GM13976 (cell line): ENCODE data around the gene GREM1.

Source experiments
- DNase-seq: peaks from one replicate; pipeline ENCODE4 v3.0.0; 2012; ENCODE audit warnings: low spot score
- in situ Hi-C: fragments of 300-500 bp; cut with MboI; formaldehyde crosslinking; loops from one replicate; pipeline ENCODE4 v1.12.0; 2022; ENCODE audit warnings: low sequenced_read_pairs, mixed read lengths, inconsistent platforms; ENCODE audit not compliant: unreplicated experiment
- TF ChIP-seq, protein P1 (sequence below): IDR thresholded peaks from 2 replicates; pipeline ENCODE4 v1.5.1; 2012; ENCODE audit warnings: borderline replicate concordance, mild to moderate bottlenecking; ENCODE audit not compliant: insufficient read depth; ENCODE audit errors: extremely low read depth, missing control alignments, control extremely low read depth

GREM1 gene

GRCh38 chr15:32774022-32774421, 56.2 kb downstream of the GREM1 start:
- in situ Hi-C loops: no loop called here
- TF ChIP-seq, protein P1, sequence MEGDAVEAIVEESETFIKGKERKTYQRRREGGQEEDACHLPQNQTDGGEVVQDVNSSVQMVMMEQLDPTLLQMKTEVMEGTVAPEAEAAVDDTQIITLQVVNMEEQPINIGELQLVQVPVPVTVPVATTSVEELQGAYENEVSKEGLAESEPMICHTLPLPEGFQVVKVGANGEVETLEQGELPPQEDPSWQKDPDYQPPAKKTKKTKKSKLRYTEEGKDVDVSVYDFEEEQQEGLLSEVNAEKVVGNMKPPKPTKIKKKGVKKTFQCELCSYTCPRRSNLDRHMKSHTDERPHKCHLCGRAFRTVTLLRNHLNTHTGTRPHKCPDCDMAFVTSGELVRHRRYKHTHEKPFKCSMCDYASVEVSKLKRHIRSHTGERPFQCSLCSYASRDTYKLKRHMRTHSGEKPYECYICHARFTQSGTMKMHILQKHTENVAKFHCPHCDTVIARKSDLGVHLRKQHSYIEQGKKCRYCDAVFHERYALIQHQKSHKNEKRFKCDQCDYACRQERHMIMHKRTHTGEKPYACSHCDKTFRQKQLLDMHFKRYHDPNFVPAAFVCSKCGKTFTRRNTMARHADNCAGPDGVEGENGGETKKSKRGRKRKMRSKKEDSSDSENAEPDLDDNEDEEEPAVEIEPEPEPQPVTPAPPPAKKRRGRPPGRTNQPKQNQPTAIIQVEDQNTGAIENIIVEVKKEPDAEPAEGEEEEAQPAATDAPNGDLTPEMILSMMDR: no peak
- no peak for DNase-seq

DNA sequence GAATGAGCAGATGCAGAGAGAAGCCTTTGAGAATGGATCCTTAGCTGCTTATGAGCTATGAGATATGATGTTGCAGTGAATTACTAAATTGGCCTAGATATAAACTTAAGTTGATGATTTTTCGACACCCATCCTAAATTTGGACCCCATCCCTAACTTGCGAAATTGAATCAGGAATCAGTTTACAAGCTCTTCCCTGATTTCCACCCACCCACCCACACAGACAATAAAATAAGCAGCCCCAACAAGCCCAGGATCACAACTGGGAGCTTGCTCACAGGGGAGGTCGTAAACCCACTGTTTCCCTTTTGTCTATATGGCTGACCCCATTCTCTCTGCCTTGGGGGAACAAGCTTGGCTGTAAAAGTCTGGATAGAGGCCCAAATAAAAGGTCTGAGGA, 57.3 kb downstream of the GREM1 start:
- in situ Hi-C loops: no loop called here
- TF ChIP-seq, protein P1: no peak
- DNase-seq: no peak

DNA sequence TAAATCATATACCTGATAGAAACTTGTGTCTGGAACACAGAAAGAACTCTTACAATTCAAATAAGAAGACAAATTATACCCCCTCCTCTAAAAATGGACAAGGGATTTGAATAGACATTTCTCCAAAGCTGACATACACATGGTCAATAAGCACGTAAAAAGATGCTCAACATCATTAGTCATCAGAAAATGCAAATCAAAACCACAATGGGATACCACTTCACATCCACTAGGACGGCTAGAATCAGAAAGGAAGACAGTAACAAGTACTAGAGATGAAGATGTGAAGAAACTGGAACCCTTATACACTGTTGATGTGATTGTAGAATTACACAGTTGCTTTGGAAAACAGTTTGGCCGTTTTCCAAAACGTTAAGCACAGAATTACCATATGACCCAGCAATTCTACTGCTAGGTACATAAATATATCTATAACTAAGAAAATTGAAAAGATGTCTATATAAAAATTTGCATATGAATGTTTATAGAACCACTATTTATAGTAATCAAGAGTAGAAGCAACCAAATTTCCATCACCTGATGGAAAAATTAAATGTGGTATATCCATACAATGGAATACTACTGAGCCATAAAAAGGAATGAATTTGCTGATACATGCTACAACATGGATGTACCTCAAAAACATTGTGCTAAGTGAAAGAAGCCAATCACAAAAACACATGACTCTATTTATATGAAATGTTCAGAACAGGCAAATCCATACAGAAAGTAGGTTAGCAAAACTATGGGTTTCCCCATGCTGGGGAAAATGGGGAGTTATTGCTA, 60.8 kb downstream of the GREM1 start:
- TF ChIP-seq, protein P1: no peak
- no peak for DNase-seq
- in situ Hi-C loops: no loop called here

- in situ Hi-C loops: no loop called here
- DNase-seq: no peak
- TF ChIP-seq, protein P1: no peak
These were observed 64.0 kb downstream of the GREM1 start for GRCh38 chr15:32781781-32782180.

DNA sequence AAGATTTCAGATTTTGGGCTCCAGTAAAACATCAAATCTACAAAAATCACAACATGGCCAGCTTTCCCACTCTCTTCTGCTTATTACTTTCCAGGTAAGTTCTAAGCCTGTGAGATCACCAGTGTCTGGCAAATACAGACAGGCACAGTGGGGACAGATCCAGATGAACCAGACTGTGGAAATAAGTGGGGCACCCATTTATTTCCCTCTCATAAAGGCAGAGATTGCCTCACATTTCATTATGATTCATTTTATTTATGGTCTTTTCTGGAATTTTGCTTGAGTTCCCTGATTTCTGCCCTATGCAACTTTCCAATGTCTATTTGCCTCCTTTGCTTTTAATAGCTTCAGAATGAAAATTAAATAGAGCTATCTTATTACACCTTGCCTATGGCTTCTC, 66.8 kb downstream of the GREM1 start:
- TF ChIP-seq, protein P1: no peak
- in situ Hi-C loops: no loop called here
- DNase-seq: no peak

GRCh38 chr15:32786906-32787305, 69.1 kb downstream of the GREM1 start:
- TF ChIP-seq, protein P1: no peak
- DNase-seq: no peak
- in situ Hi-C loops: no loop called here
